Measurements from ENCODE around the gene RBMY1J.

DNA sequence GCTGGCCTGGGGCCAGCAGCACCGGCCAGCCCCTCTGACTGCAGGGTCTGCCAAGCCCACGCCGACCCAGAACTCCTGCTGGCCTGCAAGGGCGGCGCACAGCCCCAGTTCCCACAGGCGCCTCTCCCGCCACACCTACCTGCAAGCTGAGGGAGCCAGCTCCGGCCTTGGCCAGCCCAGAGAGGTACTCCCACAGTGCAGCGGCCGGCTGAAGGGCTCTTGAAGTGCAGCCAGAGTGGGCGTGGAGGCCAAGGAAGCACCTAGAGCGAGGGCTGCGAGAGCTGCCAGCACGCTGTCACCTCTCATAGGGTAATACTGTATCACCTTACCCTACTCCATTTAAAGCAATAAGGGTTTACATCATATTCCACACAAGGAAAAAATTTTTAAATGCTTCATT is 35.8 kb upstream of the RBMY1J start:
- TF ChIP-seq POLR2A (IDR thresholded peaks at IDR 0.05) (no peak), POLR2AphosphoS5 (IDR thresholded peaks at IDR 0.05; ENCODE audit: insufficient read depth in 1 of 2, low read depth in 1 of 2) (no peak)
- TF ChIP-seq, protein P1, sequence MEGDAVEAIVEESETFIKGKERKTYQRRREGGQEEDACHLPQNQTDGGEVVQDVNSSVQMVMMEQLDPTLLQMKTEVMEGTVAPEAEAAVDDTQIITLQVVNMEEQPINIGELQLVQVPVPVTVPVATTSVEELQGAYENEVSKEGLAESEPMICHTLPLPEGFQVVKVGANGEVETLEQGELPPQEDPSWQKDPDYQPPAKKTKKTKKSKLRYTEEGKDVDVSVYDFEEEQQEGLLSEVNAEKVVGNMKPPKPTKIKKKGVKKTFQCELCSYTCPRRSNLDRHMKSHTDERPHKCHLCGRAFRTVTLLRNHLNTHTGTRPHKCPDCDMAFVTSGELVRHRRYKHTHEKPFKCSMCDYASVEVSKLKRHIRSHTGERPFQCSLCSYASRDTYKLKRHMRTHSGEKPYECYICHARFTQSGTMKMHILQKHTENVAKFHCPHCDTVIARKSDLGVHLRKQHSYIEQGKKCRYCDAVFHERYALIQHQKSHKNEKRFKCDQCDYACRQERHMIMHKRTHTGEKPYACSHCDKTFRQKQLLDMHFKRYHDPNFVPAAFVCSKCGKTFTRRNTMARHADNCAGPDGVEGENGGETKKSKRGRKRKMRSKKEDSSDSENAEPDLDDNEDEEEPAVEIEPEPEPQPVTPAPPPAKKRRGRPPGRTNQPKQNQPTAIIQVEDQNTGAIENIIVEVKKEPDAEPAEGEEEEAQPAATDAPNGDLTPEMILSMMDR (IDR thresholded peaks at IDR 0.05) = no peak
